ENCODE data around the gene PRR33.

Gene PRR33

DNA sequence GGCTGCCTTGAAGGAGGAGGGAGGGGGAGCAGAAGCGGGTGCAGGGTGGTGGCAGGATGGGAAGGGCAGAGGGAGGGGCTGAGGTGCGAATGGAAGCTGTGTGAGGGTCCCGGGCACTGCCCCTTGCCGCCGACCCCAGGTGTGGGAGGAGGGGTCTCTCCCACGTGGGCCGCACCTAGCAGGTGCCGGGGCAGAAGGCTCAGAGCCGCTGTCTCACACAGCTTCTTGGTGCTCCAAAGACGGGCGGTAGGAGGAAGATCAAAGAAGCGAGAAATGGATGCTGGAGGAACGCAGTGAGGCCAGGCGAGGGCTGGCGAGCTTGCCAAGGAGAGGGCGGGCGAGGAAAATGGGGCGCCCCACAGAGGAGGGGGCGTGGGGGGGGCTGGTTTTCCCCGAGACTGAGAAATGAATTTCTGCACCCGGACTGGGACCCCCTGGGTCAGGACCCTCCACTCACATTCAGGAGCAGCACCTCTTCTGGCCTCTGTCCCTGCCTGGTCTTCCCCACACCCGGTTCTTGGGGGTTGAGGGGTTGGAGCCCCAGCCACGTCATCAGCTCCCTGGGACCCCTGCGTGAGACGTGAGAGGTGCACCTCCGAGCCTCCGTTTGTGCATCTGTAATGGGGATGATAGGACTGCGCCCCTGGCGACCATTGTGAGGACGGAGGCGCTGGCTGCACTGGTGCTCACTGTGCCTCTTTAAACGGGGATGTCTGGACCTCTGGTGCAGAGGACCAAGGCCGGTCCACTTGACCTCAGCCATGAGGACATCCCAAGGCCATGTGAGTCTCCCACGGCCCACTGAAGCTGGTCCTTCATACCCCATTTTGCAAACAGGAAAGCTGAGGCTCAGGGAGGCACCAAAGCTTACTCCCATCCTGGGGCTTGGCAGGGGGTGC, 22.0 kb downstream of the PRR33 start:
- no peak for DNase-seq (ENCODE audit: low read depth)
- no peak overlapping the region for H3K4me3 ChIP-seq (ENCODE audit: low read depth, low read length)

DNA sequence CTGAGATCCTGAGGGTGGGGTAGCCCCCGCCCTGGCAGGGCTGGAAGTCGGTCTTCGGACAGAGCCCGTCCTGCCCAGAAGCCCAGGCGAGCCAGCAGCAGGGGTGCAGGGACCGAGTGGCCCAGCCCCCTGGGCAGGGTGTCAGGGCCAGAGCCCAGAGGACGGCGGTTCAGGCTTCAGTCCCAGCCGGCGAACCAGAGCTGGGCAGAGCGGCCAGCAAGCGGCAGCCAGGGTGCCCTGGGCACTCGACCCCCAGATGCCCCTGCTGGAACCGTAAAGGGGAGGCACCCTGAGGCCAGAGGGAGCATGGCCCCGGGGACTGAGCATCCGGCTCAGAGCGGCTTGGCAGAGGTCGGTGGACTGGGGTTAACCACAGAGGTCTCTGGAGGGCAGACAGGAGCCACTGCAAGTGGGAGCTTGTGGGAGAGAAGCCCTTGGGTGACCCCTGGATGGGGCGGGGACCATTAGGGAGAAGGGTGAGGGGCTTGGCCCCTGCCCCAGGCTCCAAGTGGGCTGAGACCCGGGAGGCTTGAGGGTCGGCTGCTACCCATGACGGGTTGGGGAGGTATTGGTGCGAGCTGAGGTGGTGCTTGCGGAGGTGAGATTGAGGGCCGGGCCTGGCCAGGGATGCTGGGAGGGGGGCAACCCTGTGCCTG, 22.9 kb downstream of the PRR33 start:
- no peak overlapping the region for H3K4me3 ChIP-seq (ENCODE audit: low read depth, low read length)
- no peak for DNase-seq (ENCODE audit: low read depth)

DNA sequence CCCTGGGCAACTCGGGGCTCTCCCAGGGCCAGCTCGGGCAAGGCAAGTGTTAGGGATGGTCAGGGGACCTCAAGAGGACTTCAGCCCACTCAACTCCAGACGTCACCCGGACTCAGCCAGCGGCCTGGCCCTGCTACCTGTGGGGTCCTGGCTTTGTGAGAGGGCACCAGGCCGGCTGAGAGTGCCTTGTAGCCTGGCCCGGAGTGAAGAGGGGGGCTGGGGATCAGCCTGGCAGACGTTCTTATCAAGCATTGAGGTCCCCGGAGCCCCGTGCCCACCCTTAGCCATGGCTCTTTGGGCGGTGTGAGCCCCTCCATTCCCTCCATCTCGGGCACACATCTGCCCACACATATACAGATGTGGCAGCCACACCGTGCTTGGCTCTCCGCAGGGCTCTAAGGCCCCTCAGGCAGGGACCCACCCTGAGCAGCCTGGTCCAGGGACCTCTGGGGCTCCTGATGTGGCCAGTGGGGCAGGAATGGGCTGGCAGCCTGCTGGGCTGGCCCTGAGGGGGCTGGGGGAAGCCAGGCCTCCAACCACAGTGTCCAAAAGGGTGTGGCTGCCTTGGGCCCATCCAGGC, 23.5 kb downstream of the PRR33 start:
- no peak overlapping the region for H3K4me3 ChIP-seq (ENCODE audit: low read depth, low read length)

DNA sequence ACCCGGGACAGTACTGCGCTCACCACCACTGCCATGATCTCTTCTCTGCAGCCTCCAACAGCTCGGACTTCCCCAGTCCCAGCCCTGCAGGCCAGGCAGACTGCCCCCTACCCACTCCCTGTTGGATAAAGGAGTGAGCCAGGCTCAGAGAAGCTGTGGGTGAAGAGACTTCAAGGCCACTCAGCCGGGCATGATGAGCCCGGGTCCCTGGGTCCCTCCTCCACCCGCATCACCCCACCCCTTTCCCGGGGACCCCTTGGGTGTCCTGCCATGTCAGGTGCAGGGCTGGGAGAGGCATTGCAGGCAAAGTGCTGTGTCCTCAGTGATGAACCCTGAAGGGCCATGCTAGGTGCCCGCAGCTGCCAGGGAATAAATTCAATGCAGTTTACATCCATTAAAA, 24.3 kb downstream of the PRR33 start:
- H3K4me3 ChIP-seq (ENCODE audit: low read depth, low read length), result no peak overlapping the region
- DNase-seq (ENCODE audit: low read depth), result no peak

More for the DNA sequence above, 23.5 kb downstream of the PRR33 start:
- DNase-seq (ENCODE audit: low read depth), result no peak

DNA sequence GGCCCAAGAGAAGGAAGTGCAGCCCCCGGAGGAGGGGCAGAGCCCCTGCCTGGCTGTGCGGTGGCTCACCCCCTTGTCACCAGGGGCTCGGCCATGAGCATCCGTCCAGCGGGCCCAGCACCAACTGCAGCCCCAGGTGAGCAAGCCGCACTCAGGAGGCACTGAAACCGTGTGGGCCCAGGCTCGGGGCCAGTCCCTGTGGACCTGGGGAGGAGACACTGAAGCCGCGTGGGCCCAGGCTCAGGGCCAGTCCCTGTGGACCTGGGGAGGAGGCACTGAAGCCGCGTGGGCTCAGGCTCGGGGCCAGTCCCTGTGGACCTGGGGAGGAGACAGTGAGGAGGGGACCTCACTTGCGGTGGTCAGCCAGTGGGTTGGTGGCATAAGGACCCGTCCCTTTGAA, 24.9 kb downstream of the PRR33 start:
- no peak for DNase-seq (ENCODE audit: low read depth)
- no peak overlapping the region for H3K4me3 ChIP-seq (ENCODE audit: low read depth, low read length)

DNA sequence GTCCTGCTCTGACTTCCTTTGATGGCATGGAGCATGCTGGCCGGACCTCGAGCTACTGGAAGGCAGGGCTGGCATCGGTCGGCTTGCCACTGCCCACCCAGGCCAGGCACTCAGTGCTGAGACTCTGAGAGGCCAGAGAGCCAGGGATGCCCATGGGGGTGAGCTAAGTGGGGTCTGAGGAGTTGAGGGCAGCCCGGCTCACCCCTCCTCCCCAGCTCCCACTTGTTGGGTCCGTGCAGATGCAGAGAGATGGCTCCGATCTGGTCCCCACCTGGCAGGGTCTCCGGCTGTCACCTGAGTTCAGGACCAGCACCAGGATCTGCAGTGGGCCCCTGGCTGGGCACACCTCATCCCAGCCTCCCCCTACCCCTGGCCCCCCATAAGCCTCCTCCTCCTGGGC, 25.5 kb downstream of the PRR33 start:
- no peak overlapping the region for H3K4me3 ChIP-seq (ENCODE audit: low read depth, low read length)
- DNase-seq (ENCODE audit: low read depth), result no peak

DNA sequence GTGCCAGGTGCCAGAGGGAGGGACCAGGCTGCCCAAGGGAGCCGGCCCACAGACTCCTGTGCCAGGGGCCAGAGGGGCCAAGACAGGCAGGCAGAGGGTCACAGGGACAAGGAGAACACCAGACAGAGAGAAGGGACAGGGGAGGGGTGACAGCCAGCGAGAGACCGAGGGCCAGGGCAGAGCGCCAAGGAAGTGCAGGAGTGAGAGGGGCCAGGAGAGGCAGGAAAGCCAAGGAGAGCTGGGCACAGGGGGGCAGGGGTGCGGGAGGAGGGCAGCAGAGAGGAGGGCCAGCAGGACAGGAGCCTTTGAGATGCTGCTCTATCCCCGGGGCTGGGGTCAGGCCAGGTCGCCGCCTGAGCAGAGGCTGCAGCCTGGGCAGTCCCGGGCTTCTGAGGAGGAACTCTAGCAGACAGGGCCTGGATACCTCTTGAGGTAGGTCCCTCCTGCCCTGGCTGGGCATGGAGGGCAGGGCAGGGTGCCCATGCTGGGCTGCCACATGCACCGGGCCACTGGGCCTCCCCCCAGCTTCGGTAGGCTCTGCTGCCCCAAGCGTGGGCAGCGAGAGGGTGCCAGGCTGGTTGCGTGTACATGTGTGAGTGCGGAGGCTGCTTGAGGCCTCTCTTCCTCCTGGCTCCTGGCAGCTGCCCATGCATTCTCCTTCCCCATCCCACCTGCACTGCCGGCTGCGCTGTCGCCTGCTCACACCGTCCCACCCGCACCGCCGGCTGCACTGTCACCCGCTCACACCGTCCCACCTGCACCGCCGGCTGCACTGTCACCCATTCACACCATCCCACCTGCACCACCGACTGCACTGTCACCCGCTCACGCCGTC, 26.6 kb downstream of the PRR33 start:
- no peak overlapping the region for H3K4me3 ChIP-seq (ENCODE audit: low read depth, low read length)
- no peak for DNase-seq (ENCODE audit: low read depth)

DNA sequence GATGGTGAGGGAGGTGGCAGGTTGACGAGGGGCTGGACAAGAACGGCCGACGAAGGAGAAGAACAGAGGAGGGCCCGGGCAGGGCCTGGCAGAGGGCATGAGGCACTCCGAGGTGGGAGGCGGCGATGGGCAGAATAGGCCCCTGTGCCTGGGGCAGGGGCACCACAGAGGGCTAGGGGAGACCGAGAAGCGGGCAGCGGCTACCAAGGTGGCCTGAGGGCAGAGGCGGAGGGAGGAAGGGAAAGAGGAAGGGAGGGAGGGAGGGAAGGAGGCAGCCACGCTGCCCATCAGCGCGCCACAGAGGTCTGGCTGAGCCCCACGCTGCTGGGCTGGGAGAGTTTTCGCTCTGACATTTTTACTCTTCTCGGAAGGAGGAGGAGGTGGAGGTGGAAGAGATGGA, 27.5 kb downstream of the PRR33 start:
- no peak overlapping the region for H3K4me3 ChIP-seq (ENCODE audit: low read depth, low read length)
- no peak for DNase-seq (ENCODE audit: low read depth)

DNA sequence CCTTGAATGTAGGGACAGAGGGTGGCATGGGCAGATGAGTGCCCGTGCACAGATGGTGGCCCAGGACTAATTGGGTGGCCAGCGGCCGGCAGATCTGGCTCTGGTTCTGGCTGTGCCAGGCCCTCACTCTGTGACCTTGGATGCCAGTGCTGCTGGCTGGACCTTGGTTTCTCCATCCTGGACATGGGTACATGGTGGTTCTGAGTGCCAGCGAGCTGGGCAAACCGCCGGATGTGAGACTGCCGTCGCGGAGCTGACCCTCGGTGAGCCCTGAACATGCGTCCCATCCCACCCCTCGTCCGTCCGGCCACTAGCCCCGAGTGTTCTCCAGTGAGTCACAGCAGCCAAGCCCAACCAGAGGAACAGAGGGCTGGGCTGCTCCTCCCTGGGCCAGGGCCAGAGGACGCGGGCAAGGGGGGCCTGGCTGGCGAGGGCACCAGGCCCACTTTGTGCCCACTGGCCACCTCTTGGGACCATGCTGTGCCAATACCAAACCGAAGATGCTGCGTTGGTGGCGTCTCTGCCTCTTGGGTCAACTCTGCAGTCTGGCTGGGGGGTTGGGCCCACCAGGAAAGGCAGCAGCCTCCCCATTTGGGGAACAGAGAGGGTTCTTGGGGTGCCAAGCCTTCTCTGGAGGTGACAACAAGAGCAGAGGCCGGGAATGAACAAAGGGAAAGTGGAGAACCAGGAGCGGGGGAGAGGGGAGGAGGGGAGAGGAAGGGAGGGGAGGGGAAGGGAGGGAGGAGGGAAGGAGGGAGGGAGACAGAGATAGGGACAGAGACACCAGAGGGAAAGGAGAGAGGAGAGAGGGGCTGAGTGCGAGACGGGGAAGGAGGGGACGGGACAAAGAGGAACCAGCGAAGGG, 28.1 kb downstream of the PRR33 start:
- peak; percentile 79 for DNase-seq (ENCODE audit: low read depth)
- H3K4me3 ChIP-seq (ENCODE audit: low read depth, low read length), result no peak overlapping the region

DNA sequence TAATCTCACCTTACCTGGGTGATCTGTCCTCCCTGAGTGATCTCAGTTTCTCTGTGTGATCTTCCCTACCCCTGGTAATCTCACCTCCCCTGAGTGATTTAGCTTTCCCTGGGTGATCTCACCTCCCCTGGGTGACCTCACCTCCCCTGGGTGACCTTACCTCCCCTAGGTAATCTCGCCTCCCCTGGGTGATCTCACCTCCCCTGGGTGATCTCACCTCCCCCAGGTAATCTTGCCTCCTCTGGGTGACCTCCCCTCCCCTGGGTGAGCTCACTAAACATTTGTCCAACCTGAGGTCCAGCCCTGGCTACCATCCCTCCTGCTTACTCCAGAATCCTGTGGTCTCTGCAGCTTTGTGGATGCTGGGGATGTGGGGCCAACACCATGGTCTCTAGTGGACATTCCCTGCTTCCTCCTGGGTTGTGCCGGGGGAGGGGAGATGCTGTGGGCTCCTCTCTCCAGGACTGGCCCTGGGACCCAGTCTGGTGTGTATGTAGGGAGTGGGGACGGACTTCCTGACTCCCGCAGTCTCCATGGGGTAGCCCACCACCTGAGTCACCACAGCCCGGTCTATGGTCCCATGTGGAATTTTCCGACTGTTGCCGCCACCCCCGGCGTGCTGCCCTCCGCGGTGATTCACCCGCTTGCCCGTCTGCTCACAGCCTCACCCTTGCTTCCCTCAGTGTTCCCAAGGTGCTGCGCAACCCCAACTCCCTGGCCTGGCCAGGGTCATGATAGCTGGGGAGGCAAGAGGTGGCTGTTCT, 28.9 kb downstream of the PRR33 start:
- no peak for DNase-seq (ENCODE audit: low read depth)
- no peak overlapping the region for H3K4me3 ChIP-seq (ENCODE audit: low read depth, low read length)

DNA sequence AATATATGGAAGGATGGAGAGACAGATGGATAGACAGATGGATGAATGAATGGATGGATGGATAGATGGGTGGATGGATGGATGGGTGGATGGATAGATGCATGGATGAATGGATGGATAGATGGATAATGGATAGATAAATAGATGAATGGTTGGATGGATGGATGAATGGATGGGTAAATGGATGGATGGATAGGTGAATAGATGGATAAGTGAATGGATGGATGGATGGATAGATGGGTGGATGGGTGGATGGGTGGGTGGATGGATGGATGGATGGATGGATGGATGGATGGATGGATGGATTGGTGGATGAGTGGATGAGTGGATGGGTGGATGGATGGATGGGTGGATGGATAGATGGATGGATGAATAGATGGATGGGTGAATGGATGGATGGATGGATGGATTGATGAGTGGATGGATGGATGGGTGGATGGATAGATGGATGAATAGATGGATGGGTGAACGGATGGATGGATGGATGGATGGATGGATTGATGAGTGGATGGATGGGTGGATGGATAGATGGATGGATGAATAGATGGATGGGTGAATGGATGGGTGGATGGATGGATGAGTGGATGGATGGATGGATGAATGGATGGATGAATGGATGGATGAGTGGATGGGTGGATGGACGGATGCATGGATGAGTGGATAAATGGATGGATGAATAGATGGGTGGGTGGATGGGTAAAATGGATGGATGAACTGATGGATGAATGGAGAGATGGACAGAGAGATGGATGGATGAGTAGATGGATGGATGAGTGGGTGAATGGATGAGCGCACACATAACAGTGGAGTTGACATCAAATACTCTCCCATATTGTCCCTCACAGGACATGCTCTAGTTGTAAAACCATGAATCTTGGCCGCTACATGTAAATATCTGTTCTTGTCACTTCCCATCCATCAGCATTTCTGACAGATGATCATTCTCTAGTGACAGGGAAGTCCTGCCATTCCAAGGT, 30.0 kb downstream of the PRR33 start:
- no peak for DNase-seq (ENCODE audit: low read depth)
- H3K4me3 ChIP-seq (ENCODE audit: low read depth, low read length), result no peak overlapping the region

DNA sequence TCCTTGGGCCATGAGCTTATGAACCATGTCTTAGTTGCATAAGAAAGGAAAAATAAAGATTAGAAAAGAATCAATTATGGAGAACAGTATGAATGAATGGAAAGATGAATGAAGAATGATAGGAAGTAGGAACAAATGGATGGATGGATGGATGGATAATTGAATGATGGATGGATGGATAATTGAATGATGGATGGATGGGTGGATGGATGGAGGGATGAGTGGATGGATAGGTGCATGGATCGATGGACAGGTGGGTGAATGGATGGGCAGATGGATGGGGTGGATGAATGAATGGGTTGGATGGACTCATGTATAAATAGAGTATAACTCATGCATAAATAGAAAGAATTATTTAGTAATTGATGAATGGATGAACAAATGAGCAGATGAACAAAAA, 31.6 kb downstream of the PRR33 start:
- DNase-seq (ENCODE audit: low read depth), result no peak
- no peak overlapping the region for H3K4me3 ChIP-seq (ENCODE audit: low read depth, low read length)

DNA sequence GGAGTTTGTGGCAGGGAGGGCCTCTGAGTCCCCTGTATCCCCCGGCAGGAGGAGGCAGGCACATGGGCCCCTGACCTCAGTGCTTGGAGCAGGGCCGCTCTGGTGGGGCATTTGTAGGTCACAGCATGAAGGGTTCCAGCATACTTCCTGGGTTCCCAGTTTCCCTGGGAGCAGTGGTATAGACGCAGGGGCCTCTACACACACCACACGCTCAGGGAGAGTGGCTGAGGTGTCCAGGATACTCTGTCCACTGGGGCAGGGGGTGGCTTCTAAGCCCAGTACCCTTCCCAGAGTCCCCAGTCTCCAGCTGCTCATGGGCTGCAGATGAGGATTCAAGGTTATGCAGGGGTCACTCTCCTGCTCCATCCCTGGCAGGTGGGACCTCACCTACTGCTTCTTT, 32.7 kb downstream of the PRR33 start:
- no peak for DNase-seq (ENCODE audit: low read depth)

DNA sequence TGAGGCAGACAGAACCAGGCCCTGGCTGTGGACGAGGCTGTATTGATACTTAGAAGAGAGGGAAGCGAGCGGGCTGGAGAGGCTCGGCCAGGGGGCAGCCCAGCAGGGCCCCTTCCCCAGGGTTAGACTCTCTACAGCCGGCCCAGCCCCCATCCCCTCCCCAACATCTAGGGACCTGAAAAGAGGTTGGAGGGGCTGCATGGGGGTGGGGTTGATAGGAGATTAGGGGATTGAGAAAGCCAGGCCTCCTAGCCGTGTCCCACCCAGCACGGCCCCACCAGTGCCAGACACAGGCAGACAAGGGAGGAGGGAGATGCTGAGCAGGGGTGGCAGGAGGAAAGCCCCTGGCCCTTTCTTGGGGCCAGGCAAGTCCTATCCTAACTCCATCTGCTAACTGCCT, 33.1 kb downstream of the PRR33 start:
- no peak overlapping the region for H3K4me3 ChIP-seq (ENCODE audit: low read depth, low read length)
- DNase-seq (ENCODE audit: low read depth), result no peak

More for the DNA sequence above, 32.7 kb downstream of the PRR33 start:
- H3K4me3 ChIP-seq (ENCODE audit: low read depth, low read length), result no peak overlapping the region

DNA sequence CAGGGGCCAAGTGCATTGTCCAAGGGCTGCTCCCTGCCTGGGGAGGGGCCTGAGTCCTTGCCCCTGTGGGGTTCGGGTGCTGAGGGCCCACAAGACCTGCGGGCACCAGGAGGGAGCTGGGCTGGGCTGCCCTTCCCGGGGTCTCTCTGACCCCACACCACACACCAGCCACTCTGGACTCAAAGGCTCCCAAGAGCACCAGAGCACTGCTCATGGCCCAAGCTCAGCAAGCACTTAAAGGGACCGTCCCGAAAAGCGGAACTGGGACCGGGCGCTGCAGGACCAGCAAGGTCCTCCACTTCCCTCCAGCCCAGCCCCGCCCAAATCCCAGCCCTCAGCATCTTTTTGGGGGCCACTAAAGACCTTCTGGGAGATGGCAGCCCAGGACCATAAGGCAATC, 33.5 kb downstream of the PRR33 start:
- no peak for DNase-seq (ENCODE audit: low read depth)
- H3K4me3 ChIP-seq (ENCODE audit: low read depth, low read length), result no peak overlapping the region

DNA sequence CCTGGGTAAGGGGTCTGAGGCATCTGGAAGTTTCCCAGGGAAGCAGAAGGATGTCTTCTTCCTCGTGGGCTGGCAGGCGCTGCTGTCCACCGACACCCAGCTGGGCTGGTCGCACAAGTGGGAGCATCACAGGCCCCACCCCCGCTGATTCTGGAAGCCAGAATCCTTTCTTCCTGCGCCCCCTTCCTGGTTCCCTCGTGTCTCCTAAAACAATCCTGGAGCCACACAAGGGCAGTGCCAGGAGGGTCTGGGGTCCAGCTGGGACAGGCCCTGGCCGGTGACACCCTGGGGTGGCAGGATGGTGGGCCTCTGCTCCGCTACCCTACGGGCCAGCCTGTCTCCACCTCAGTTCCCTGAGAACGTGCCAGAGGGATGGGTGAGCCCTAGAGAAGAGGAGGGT, 34.6 kb downstream of the PRR33 start:
- no peak overlapping the region for H3K4me3 ChIP-seq (ENCODE audit: low read depth, low read length)

DNA sequence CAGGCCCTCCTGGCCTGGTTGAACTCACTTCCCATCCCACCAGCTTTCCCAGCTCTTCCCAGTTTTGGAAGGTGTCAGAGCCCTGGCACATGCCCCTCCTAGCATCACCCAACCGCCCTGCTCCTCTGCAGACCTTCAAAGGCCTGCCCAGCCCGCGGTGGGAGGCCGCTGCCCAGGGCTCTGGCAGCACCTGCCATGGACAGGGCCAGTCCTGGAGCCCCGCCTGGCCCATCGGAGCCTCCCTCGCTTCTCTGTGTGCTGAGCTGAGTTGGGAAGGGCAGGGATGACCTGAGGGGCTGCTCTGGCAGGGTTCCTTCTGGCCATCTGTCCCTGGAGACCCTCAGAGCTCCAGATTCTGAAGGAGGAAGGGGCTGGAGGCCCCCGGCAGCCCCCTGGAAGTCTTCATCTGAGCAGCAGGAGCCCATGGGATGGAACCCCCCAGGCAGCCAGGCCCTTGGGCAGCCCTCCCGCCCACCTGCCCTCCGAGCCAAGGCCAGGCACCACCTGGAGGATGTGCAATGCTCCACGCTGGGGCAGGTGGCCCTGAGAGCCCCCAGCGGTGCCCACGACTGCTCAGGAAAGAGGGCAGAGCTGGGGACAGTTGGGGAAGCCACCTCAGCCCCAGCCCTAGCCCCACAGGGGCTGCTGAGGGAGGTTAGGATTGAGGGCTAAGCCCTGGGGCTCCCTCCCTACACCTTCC, 35.2 kb downstream of the PRR33 start:
- no peak for DNase-seq (ENCODE audit: low read depth)
- no peak overlapping the region for H3K4me3 ChIP-seq (ENCODE audit: low read depth, low read length)

More for the DNA sequence above, 34.6 kb downstream of the PRR33 start:
- no peak for DNase-seq (ENCODE audit: low read depth)
